IPS DF 6.9 (cell line): ENCODE results near the gene ADGRB2.

Experiments
- DNase-seq: peaks from one replicate; pipeline ENCODE4 v3.0.0-alpha.2; 2013; ENCODE audit warnings: low read depth, low spot score
- H3K27ac ChIP-seq: one replicate; pipeline ENCODE4 v1.5.1; 2013; ENCODE audit warnings: low read length, control low read depth
- H3K27me3 ChIP-seq: 2 replicates; pipeline ENCODE4 v1.6.1; 2013; ENCODE audit warnings: mild to moderate bottlenecking, low read length; ENCODE audit not compliant: control insufficient read depth, insufficient read depth
- H3K36me3 ChIP-seq: 2 replicates; pipeline ENCODE4 v1.6.1; 2013; ENCODE audit warnings: low read length; ENCODE audit not compliant: control insufficient read depth, insufficient read depth
- H3K4me1 ChIP-seq: 2 replicates; pipeline ENCODE4 v1.6.1; 2013; ENCODE audit warnings: low read length; ENCODE audit not compliant: control insufficient read depth, insufficient read depth
- H3K4me3 ChIP-seq: 2 replicates; pipeline ENCODE4 v1.5.1; 2013; ENCODE audit warnings: mild to moderate bottlenecking, low read length
- H3K9me3 ChIP-seq: 2 replicates; pipeline ENCODE4 v1.6.1; 2013; ENCODE audit warnings: low read length, inconsistent platforms; ENCODE audit not compliant: control insufficient read depth, insufficient read depth
- WGBS: extraction: QIAGEN DNeasy Blood & Tissue Kit; methylation state at CpG from one replicate; pipeline ENCODE4 v1.1.7; 2013; ENCODE audit warnings: mixed read lengths, missing lambda C conversion rate; ENCODE audit not compliant: insufficient read length, insufficient coverage; 5-methylcytosine and 5-hydroxymethylcytosine counted together

The ADGRB2 gene

DNA sequence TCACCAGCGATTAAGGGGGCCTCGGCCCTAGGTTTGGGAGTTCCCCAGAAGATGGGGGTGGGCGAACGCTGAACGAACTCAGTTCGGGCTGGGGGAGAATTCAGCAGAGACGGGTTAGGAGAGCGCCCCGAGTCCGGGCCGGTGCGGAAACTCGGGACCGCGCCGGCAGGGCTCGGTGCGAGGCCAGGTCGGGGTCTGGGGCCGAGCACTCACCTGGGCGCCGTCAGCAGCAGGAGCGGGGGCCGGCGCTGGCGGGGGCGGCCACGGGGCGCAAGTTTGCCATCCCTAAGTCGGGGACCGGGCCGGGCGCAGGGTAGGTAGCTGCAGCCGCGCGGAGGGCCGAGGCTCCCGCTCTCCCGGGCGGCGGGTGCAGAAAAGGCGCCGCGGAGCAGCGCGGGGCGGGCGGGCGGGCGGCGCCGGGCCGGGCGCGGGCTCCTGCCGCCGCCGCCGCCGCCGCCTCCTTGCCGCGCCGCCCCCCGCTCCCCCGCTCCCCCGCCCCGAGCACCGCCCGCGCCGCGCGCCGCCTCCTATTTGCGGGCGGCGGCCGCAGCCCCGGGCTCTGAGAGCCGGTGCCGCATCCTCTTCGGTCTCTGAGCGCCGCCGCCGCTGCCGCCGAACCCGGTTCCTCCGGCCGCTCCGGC is 349 bp downstream of the ADGRB2 start:
- H3K27me3 ChIP-seq = no peaks in the 10 kb centered on the region; the same call in 1 of the 2 replicates
- no peak for DNase-seq
- H3K4me1 ChIP-seq = peaks cover 20% of the 10 kb centered on the region
- H3K4me3 ChIP-seq = peak overlapping the region; percentile 62; the same call in 1 of the 2 replicates
- no peak overlapping the region for H3K27ac ChIP-seq
- H3K36me3 ChIP-seq = no peaks in the 10 kb centered on the region
- H3K9me3 ChIP-seq = no peaks in the 10 kb centered on the region
- no CpG with 5 or more reads among the region's 93 CpGs for WGBS

DNA sequence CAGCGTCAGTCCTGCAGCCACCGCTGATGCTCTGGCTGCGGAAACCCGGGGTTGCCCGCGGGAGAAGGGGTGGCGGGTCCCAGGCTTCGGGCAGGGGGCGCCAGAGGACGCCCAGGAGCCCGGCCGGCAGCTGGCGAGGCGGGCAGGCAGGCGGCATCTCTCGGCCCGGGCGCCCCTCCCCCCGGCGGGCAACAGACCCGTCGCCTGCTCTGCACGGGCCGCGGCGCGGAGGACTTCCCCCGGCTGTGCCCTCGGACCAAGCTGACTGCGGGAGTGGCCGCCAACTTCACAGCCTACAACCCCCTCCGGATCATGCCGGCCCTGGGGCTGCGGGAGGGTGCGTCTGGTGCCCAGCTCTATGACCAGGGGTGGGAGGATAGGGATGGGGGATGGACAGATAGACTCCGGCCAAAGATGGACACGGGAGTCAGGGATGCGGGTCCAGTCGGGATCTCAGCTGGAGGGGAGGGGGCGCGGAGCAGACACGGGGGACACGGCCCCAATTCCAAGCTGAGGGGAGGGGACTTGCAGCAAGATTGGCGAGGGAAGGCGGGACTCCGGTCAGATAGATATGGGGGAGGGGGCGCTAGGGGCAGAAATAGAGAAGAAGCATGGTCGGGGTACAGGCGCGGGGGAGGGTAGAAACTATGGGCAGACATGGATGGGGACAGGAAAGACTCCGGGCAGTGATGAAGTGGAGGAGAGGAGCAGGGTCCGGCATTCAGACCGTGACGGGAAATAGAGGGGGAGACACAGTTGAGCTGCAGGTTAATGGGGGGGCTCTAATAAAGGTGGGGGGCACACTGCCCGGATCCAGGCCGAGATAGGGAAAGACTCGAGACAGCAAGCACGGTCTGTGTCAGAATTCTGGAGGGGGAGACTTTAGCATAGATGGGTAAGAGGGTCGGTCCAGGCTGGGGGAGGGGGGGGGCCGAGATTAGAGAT is 1.1 kb downstream of the ADGRB2 start:
- no peaks in the 10 kb centered on the region; the same call in 1 of the 2 replicates for H3K27me3 ChIP-seq
- H3K4me3 ChIP-seq = peak overlapping the region; percentile 62; the same call in 1 of the 2 replicates
- no peaks in the 10 kb centered on the region for H3K9me3 ChIP-seq
- H3K36me3 ChIP-seq = no peaks in the 10 kb centered on the region
- no peak for DNase-seq
- H3K4me1 ChIP-seq = peaks cover 20% of the 10 kb centered on the region
- WGBS = no CpG with 5 or more reads among the region's 60 CpGs
- H3K27ac ChIP-seq = no peak overlapping the region

DNA sequence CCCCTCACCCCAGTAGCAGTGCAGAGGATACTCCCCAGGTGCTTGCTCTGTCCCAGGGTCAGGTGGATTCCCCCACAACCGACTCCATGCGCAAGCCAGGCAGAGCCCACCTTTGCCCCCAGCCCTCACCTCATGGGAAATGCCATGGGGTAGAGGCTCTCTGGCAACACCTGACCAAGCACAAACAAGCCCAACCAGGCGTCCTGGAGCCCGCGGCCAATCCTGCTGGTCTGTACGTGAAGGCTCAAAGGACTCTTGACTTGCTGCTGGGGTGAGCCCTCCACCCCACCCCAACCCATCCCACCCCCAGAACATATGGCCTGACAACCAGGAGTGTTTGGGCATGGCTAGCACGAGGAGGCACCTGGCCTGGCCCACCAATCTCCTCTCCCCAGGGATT is 1.8 kb downstream of the ADGRB2 start:
- Histone ChIP-seq H3K27me3 (no peaks in the 10 kb centered on the region; the same call in 1 of the 2 replicates), H3K9me3 (no peaks in the 10 kb centered on the region), H3K36me3 (no peaks in the 10 kb centered on the region), H3K4me1 (peaks cover 20% of the 10 kb centered on the region), H3K27ac (no peak overlapping the region), H3K4me3 (no peak overlapping the region)
- DNase-seq = no peak
- WGBS = no CpG with 5 or more reads among the region's 7 CpGs

DNA sequence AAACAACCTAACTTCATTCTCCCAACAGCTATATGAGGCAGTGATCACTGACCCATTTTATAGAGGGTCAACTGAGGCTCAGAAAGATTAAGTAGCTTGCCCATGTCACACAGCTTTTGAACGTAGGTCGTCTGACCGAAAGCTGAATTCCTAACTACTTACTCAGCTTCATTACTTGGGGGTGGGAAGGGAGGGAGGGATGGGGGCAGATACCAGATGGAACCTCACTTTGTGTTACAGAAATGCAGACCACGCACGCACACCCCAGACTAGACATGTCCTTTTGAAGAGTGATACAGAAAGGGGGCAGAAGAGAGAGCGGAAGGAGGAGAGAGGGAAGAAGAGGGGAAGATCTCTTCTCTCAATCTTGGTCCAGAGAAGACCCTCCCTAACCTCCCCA is 2.3 kb downstream of the ADGRB2 start:
- Histone ChIP-seq H3K27ac (no peak overlapping the region), H3K9me3 (no peaks in the 10 kb centered on the region), H3K4me3 (no peak overlapping the region), H3K27me3 (no peaks in the 10 kb centered on the region; the same call in 1 of the 2 replicates), H3K4me1 (peaks cover 20% of the 10 kb centered on the region), H3K36me3 (no peaks in the 10 kb centered on the region)
- DNase-seq = no peak
- no CpG with 5 or more reads among the region's 6 CpGs for WGBS

DNA sequence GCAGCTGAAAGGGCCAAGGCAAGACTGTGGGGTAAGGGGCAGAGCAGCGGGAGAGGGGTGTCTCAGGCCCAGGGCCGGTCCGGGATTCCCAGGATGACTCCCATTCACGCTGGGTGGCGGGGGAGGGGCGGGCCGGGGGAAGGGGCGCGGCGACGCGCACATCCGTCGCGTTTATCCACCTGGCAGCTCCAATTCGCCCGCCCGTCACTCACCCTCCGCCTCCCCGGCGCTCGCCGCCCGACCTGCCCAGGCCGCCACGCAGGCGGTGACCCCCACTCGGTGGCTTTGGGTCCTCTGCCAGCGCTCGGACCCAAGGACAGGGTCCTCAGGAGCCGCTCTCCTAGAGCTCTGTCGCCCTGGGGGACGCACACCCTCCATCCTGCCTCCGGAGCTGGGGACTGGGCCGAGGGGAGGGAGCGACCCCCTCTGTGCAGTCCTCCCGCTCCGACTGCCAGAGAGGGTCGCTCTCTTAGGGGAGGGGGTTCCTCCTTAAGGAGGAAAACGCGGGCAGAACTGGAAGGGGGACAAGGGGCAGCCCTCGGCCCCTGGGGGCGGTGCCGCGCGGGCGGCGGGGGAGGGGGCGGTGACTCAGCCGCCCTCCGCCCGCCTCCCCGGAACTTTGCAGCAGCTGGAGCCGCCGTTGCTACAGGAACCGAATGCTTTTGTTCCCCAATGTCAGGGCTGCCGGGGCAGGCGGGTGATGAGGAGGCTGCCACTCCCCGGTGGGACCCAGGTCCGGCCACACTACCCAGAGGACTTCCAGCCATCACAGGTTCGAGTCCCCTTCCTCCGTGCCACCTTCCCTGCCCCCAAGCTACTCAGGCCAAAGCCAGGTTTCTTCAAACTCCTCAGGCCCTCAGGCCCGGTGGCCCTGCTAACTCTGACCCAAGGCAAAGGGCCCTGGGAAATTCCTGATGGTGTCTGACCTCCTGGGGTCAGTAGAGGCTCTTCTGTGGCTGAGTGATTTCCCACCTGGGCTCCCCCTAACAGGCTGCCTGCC is 3.4 kb downstream of the ADGRB2 start:
- Histone ChIP-seq H3K9me3 (no peaks in the 10 kb centered on the region), H3K27me3 (no peaks in the 10 kb centered on the region; the same call in 1 of the 2 replicates), H3K4me1 (peaks cover 19% of the 10 kb centered on the region), H3K27ac (no peak overlapping the region), H3K4me3 (peak overlapping the region; percentile 65; the same call in 1 of the 2 replicates), H3K36me3 (0 out of 2 replicates have a peak, but pooled peaks cover 3% of the 10 kb centered on the region)
- no peak for DNase-seq
- WGBS = no CpG with 5 or more reads among the region's 63 CpGs

DNA sequence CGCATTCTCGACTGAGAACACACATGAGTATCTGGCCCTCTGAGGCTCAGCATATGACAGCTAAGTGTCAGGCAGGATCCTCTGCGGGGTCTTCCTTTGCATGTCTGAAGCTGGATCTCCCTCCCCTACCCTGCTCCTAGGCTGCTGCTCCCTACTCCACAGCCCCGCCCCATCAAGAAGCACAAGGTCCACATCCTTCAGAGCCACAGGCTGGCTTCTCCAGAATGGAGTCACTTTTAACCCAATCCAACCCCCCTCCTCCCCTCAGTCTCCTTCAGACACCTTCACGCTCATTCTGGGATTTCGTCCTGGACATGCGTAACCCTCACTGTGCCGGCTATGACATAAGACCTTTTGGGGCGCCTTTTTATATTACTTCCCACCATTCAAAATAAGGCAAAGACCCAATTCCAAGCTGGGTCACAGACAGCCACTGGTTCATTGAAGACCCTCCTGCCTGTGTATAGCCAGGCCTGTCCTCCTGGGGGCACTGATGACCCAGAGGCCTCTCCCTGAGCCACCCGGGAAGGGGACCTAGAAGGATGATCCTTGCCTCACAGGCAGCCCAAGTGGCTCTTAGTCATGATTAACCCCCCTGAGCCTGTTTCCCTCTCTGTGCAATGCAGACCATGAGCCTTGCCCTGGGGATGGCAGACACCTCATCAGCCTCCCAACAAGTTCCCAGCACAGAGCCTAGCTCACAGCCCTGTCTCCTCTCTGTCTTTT is 4.7 kb downstream of the ADGRB2 start:
- no CpG with 5 or more reads among the region's 10 CpGs for WGBS
- peaks cover 13% of the 10 kb centered on the region for H3K4me1 ChIP-seq

DNA sequence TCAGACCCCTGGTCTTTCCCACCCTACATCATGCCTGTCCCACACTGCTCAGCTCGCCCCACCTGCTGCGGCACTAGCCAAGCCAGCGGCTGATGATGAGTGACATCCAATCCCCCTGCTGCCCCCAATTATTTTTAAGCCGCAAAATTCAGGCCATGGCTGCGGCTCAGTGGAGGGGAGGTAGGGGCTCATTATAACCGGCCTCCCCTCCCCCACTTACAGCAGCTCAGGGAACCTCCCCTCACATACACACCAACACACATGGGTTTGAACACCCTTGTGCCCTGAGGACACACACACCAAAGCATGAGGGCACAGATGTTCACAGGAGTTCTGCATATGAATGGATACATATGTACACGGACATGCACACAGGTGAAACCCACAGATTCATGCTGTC is 5.3 kb downstream of the ADGRB2 start:
- Histone ChIP-seq H3K27ac (no peak overlapping the region), H3K36me3 (0 out of 2 replicates have a peak, but pooled peaks cover 3% of the 10 kb centered on the region), H3K4me3 (no peak overlapping the region), H3K9me3 (no peaks in the 10 kb centered on the region), H3K4me1 (peaks cover 13% of the 10 kb centered on the region), H3K27me3 (no peaks in the 10 kb centered on the region; the same call in 1 of the 2 replicates)
- whole genome bisulfite sequencing = no CpG with 5 or more reads among the region's 7 CpGs
- no peak for DNase-seq

More for the DNA sequence above, 4.7 kb downstream of the ADGRB2 start:
- H3K27ac ChIP-seq = no peak overlapping the region
- DNase-seq = no peak
- 0 out of 2 replicates have a peak, but pooled peaks cover 3% of the 10 kb centered on the region for H3K36me3 ChIP-seq
- no peaks in the 10 kb centered on the region for H3K9me3 ChIP-seq
- H3K4me3 ChIP-seq = no peak overlapping the region
- H3K27me3 ChIP-seq = no peaks in the 10 kb centered on the region; the same call in 1 of the 2 replicates

DNA sequence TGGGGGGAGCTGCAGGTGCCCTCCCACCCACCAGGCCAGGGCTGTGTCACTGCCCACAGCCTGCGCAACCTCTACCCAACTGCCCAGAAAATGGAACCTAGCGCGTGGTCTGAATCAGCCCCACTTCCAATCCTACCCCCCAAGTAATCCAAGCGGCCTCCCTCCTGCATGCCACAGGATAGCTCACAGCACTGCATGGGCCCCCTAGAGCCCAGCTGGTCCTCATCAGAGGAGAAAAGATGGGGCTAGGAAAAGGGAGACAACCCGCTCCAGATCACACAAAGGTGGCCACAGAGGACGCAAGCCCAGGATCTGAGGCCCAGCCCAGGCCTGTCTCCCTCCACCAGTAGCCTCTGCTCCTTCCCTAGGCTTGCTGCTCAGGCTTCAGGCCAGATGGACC is 6.2 kb downstream of the ADGRB2 start:
- peaks cover 13% of the 10 kb centered on the region for H3K4me1 ChIP-seq
- no peaks in the 10 kb centered on the region for H3K27me3 ChIP-seq
- H3K9me3 ChIP-seq = no peaks in the 10 kb centered on the region
- WGBS = no CpG with 5 or more reads among the region's 6 CpGs
- no peak for DNase-seq
- no peak overlapping the region for H3K4me3 ChIP-seq
- 0 out of 2 replicates have a peak, but pooled peaks cover 3% of the 10 kb centered on the region for H3K36me3 ChIP-seq
- no peak overlapping the region for H3K27ac ChIP-seq

DNA sequence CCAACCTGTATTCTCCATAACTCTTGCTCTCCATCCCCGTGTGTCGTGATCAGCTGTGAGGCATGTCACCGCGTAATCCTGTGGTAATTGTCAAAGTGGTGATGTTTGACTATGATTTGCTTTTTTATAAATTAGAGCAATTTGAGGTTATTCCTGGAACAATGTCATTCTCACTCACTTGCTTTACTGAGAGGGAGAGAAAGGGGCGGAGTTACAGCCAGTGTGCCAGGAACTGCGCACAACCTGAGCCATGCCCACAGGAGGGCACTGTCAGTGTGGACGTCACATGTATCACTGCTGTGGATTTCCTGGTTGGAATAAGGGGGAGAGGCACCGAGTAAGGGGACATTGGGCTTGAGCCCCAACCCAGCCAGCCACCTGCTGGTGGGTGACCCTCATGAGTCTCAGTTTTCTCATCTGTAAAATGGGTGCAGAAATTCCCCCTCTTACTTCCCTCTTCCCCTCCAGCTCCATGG is 6.9 kb downstream of the ADGRB2 start:
- H3K9me3 ChIP-seq = no peaks in the 10 kb centered on the region
- no peak for DNase-seq
- H3K4me1 ChIP-seq = peaks cover 16% of the 10 kb centered on the region
- H3K36me3 ChIP-seq = 0 out of 2 replicates have a peak, but pooled peaks cover 3% of the 10 kb centered on the region
- no CpG with 5 or more reads among the region's 8 CpGs for WGBS
- no peaks in the 10 kb centered on the region for H3K27me3 ChIP-seq
- H3K4me3 ChIP-seq = no peak overlapping the region
- H3K27ac ChIP-seq = no peak overlapping the region
